ENCODE data around the gene DNM3. TPM values are rescaled to one million over a fixed set of nuclear protein-coding genes. Genes with fewer than 3 reads are reported as not detected.

DNM3 gene
- total RNA-seq, 4 donors from 2014 or later = 2.7 to 3.3 TPM; not detected in 2

- no peak for DNase-seq
- TF ChIP-seq EP300 (IDR thresholded peaks at IDR 0.05; ENCODE audit: low read depth) (no peak), POLR2AphosphoS5 (IDR thresholded peaks at IDR 0.05) (no peak), CTCF (IDR thresholded peaks at IDR 0.05) (no peak), POLR2A (IDR thresholded peaks at IDR 0.05) (no peak)
- no peaks in the 10 kb centered on the region for H3K36me3 ChIP-seq
- H3K4me1 ChIP-seq = peaks cover 5 to 42% (median 11%) of the 10 kb centered on the region in 4 donors
- 84 to 92% methylated on average over 1 of the region's 1 CpG for WGBS, 2 donors (ENCODE audit: low coverage in 1 of 2)
- intact Hi-C loops (cut with DNase I; ENCODE audit: low total_unique reads) (no loop called here), in situ Hi-C loops (cut with MboI; ENCODE audit: low pct_ligation_motif_present in 1 of 4, low pct_unique_long_range_greater_than_20kb in 1 of 4, low sequenced_read_pairs in 3 of 4) (loop anchor here in 1 of 4 donors (25.0 kb wide), 1 partner anchor 197 kb away; no protein-coding TSS in a partner anchor)
- H3K27ac ChIP-seq = no peak overlapping the region
- H3K9me3 ChIP-seq = no peaks in the 10 kb centered on the region
- no peak overlapping the region for H3K4me3 ChIP-seq
- H3K27me3 ChIP-seq = no peaks in the 10 kb centered on the region
Measured at GRCh38 chr1:172384656-172385055, 543.4 kb downstream of the DNM3 start.

- Histone ChIP-seq H3K9me3 (no peaks in the 10 kb centered on the region), H3K4me3 (no peak overlapping the region), H3K4me1 (peaks cover 5 to 42% (median 10%) of the 10 kb centered on the region in 4 donors), H3K27me3 (no peaks in the 10 kb centered on the region), H3K36me3 (no peaks in the 10 kb centered on the region), H3K27ac (no peak overlapping the region)
- intact Hi-C loops (cut with DNase I; ENCODE audit: low total_unique reads) = no loop called here
- WGBS, 2 donors (ENCODE audit: low coverage in 1 of 2) = 95% methylated on average over 2 of the region's 2 CpGs
- TF ChIP-seq POLR2A (IDR thresholded peaks at IDR 0.05) = no peak
- TF ChIP-seq POLR2AphosphoS5 (IDR thresholded peaks at IDR 0.05) = no peak
- TF ChIP-seq CTCF (IDR thresholded peaks at IDR 0.05) = no peak
- TF ChIP-seq EP300 (IDR thresholded peaks at IDR 0.05; ENCODE audit: low read depth) = no peak
- in situ Hi-C loops (cut with MboI; ENCODE audit: low pct_ligation_motif_present in 1 of 4, low pct_unique_long_range_greater_than_20kb in 1 of 4, low sequenced_read_pairs in 3 of 4) = loop anchor here in 1 of 4 donors (25.0 kb wide), 1 partner anchor 199 kb away; no protein-coding TSS in a partner anchor
- no peak for DNase-seq
Measured at GRCh38 chr1:172386046-172386445, 544.7 kb downstream of the DNM3 start.

GRCh38 chr1:172388490-172388889 lies 547.2 kb downstream of the DNM3 start:
- TF ChIP-seq POLR2A (IDR thresholded peaks at IDR 0.05) = no peak
- TF ChIP-seq CTCF (IDR thresholded peaks at IDR 0.05) = no peak
- no peak for TF ChIP-seq EP300 (IDR thresholded peaks at IDR 0.05; ENCODE audit: low read depth)
- TF ChIP-seq POLR2AphosphoS5 (IDR thresholded peaks at IDR 0.05) = no peak
- Histone ChIP-seq H3K27me3 (no peaks in the 10 kb centered on the region), H3K27ac (no peak overlapping the region), H3K36me3 (no peaks in the 10 kb centered on the region), H3K9me3 (no peaks in the 10 kb centered on the region), H3K4me1 (peaks cover under 1 to 33% (median 3%) of the 10 kb centered on the region in 4 donors), H3K4me3 (no peak overlapping the region)
- 91 to 98% methylated on average over 8 of the region's 8 CpGs for WGBS, 2 donors (ENCODE audit: low coverage in 1 of 2)
- intact Hi-C loops (cut with DNase I; ENCODE audit: low total_unique reads) = no loop called here
- in situ Hi-C loops (cut with MboI; ENCODE audit: low pct_ligation_motif_present in 1 of 4, low pct_unique_long_range_greater_than_20kb in 1 of 4, low sequenced_read_pairs in 3 of 4) = loop anchor here in 1 of 4 donors (25.0 kb wide), 1 partner anchor 201 kb away; no protein-coding TSS in a partner anchor
- DNase-seq = no peak

GRCh38 chr1:172390301-172390682 lies 549.0 kb downstream of the DNM3 start:
- DNase-seq = no peak
- 29 to 50% methylated on average over 1 to 3 of the region's 3 CpGs for WGBS, 2 donors (ENCODE audit: low coverage in 1 of 2)
- in situ Hi-C loops (cut with MboI; ENCODE audit: low pct_ligation_motif_present in 1 of 4, low pct_unique_long_range_greater_than_20kb in 1 of 4, low sequenced_read_pairs in 3 of 4) (loop anchor here in 1 of 4 donors (25.0 kb wide), 1 partner anchor 203 kb away; no protein-coding TSS in a partner anchor), intact Hi-C loops (cut with DNase I; ENCODE audit: low total_unique reads) (no loop called here)
- Histone ChIP-seq H3K27me3 (no peaks in the 10 kb centered on the region), H3K27ac (peak overlapping the region; percentile 23 to 58 (median 40)), H3K9me3 (no peaks in the 10 kb centered on the region), H3K4me1 (peaks cover 11 to 38% (median 17%) of the 10 kb centered on the region in 4 donors), H3K4me3 (no peak overlapping the region), H3K36me3 (no peaks in the 10 kb centered on the region)
- no peak for TF ChIP-seq POLR2A (IDR thresholded peaks at IDR 0.05)
- no peak for TF ChIP-seq CTCF (IDR thresholded peaks at IDR 0.05)
- no peak for TF ChIP-seq EP300 (IDR thresholded peaks at IDR 0.05; ENCODE audit: low read depth)
- TF ChIP-seq POLR2AphosphoS5 (IDR thresholded peaks at IDR 0.05) = no peak
